HG03280 (cell line): ENCODE data around the gene METAP1D.
"Not testable (repeated sequence)": the region's sequence is repeated elsewhere in the genome, so short reads cannot be mapped to it uniquely, and the experiment has no call there.

Experiments
- ATAC-seq: cut with Tn5 transposase; IDR thresholded peaks from one replicate; pipeline ENCODE4 v1.9.1; 2021; ENCODE audit warnings: mild to moderate bottlenecking, moderate library complexity; ENCODE audit not compliant: unreplicated experiment

Gene METAP1D

GRCh38 chr2:171996021-171996420, 3.7 kb upstream of the METAP1D start:
- no peak for ATAC-seq

GRCh38 chr2:171997031-171997430, 2.7 kb upstream of the METAP1D start:
- not testable (repeated sequence) for ATAC-seq

- peak; percentile 8 for ATAC-seq
Observed at GRCh38 chr2:171999161-171999560, 592 bp upstream of the METAP1D start.

GRCh38 chr2:172000696-172001361, 1.1 kb downstream of the METAP1D start:
- ATAC-seq = no peak

- no peak for ATAC-seq
Observed at GRCh38 chr2:172007372-172007771, 7.6 kb downstream of the METAP1D start.

- no peak for ATAC-seq
Observed at GRCh38 chr2:172009823-172010222, 10.1 kb downstream of the METAP1D start.

- no peak for ATAC-seq
Observed at GRCh38 chr2:172011812-172012575, 12.2 kb downstream of the METAP1D start.

- no peak for ATAC-seq
Observed at GRCh38 chr2:172012677-172013391, 13.1 kb downstream of the METAP1D start.

GRCh38 chr2:172013396-172013795, 13.6 kb downstream of the METAP1D start:
- peak; percentile 73 for ATAC-seq

GRCh38 chr2:172021074-172021931, 21.6 kb downstream of the METAP1D start:
- no peak for ATAC-seq

GRCh38 chr2:172021955-172022354, 22.2 kb downstream of the METAP1D start:
- no peak for ATAC-seq

GRCh38 chr2:172031536-172031935, 31.8 kb downstream of the METAP1D start:
- ATAC-seq = no peak

GRCh38 chr2:172038121-172038520, 38.4 kb downstream of the METAP1D start:
- ATAC-seq = no peak

- ATAC-seq = no peak
Observed at GRCh38 chr2:172038604-172039003, 38.9 kb downstream of the METAP1D start.

- no peak for ATAC-seq
Observed at GRCh38 chr2:172039011-172039704, 39.4 kb downstream of the METAP1D start.

GRCh38 chr2:172040311-172040710, 40.6 kb downstream of the METAP1D start:
- no peak for ATAC-seq

GRCh38 chr2:172046080-172046678, 46.4 kb downstream of the METAP1D start:
- no peak for ATAC-seq

- ATAC-seq = no peak
Observed at GRCh38 chr2:172046866-172047565, 47.3 kb downstream of the METAP1D start.
